Gastrocnemius medialis (tissue), 4 donors: ENCODE data around the gene PTGDS. TPM values are rescaled to one million over a fixed set of nuclear protein-coding genes. Genes with fewer than 3 reads are reported as not detected.

Source experiments
- ATAC-seq, 2 donors: fragments of 150-250 bp; one replicate each; pipeline ENCODE4 v1.9.1; 2016
- DNase-seq, 2 donors: peaks; one replicate each; pipeline ENCODE4 v3.0.0-alpha.2; 2019
- H3K27ac ChIP-seq, 4 donors: fragments of 200-600 bp; sonication (generic); 1 replicate in 1 of 4; 2 replicates in 3 of 4; pipeline ENCODE4 v1.5.1; 2016 to 2018; ENCODE audit warnings: mild to moderate bottlenecking in 2 of 4, moderate library complexity in 1 of 4
- H3K27me3 ChIP-seq, 3 donors: fragments of 200-600 bp; sonication (generic) in 2 of 3; 1 replicate in 1 of 3; 2 replicates in 2 of 3; pipeline versions ENCODE4 v1.5.1 to v1.6.0; 2016 to 2019; ENCODE audit warnings: mild to moderate bottlenecking in 1 of 3, moderate library complexity in 1 of 3
- H3K36me3 ChIP-seq, 2 donors: fragments of 200-600 bp; sonication (generic) in 1 of 2; one replicate each; pipeline ENCODE4 v1.5.1; 2017 to 2018
- H3K4me1 ChIP-seq, 2 donors: fragments of 200-600 bp; sonication (generic) in 1 of 2; one replicate each; pipeline ENCODE4 v1.5.1; 2016 to 2017; ENCODE audit warnings: mild to moderate bottlenecking in 2 of 2
- H3K4me3 ChIP-seq, 4 donors: fragments of 200-600 bp; sonication (generic) in 3 of 4; 1 replicate in 1 of 4; 2 replicates in 3 of 4; pipeline ENCODE4 v1.5.1; 2016 to 2019; ENCODE audit warnings: mild to moderate bottlenecking in 2 of 4
- H3K9me3 ChIP-seq, 3 donors: fragments of 200-600 bp; sonication (generic) in 2 of 3; 1 replicate in 1 of 3; 2 replicates in 2 of 3; pipeline ENCODE4 v1.5.1; 2016 to 2019
- POLR2A ChIP-seq, 2 donors: fragments of 450-650 bp; IDR thresholded peaks; one replicate each; pipeline ENCODE4 v1.6.1; 2017; ENCODE audit warnings: antibody characterized with exemption in 2 of 2, mild to moderate bottlenecking in 2 of 2, moderate library complexity in 2 of 2
- in situ Hi-C, 4 donors: fragments of 200-750 bp; cut with MboI; loops; one replicate each; pipeline versions ENCODE4 v1.15.0 to v1.8.0; 2017; ENCODE audit warnings: low sequenced_read_pairs in 4 of 4
- intact Hi-C: fragments of 100-400 bp; cut with DNase I; formaldehyde crosslinking; loops from one replicate; pipeline ENCODE4 v1.15.1; 2023; ENCODE audit warnings: low total_unique reads
- total RNA-seq, 4 donors: library from RNA; depleted of rRNA; stranded (reverse); fragments of >200 nt; gene quantifications; one replicate each; pipeline versions ENCODE4 v1.1.0 to v1.2.3, GENCODE V29; 2016
- TF ChIP-seq, protein P1 (sequence below), 5 experiments: fragments of 450-650 bp in 3 of 5; fragments of 200-600 bp in 2 of 5; sonication (generic) in 2 of 5; IDR thresholded peaks in 4 of 5; conservative IDR thresholded peaks in 1 of 5; 1 replicate in 4 of 5; 2 replicates in 1 of 5; pipeline ENCODE4 v1.5.1; 2016 to 2019; ENCODE audit warnings: antibody characterized with exemption in 5 of 5, mild to moderate bottlenecking in 3 of 5, moderate library complexity in 3 of 5

The PTGDS gene
- total RNA-seq, 4 donors from 2014 or later: 2.3 to 35.2 (median 27.0) TPM

DNA sequence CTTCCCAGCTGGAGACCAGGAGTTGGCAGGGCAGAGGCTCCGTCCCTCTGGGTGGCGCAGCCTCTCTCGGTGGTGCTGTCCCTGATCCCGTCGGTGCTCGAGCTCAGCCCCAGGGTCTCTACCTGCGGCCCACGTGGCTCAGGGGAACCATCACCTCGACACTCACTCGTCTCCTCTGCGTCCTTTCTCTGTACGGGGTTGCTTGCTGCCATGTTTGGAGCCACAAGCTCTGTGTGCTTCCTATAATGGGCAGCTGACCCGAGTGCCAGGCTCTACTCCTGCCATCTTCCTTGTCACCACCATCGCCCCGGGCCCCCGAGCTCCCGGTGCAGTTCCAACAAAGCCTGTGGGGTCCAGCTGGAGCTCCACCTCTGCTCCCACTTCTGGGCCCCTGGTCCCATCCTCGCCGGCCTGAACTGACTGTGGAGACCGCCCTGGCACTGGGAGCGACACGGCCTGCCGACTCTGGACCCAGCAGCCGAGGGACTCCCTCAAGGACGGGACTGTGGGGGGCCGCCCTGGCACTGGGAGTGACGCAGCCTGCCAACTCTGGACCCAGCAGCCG is 37.8 kb upstream of the PTGDS start:
- Histone ChIP-seq H3K27ac (peak overlapping the region; percentile 92 to 98 (median 96)), H3K4me3 (no peak overlapping the region), H3K36me3 (peaks cover 0 to 28% of the 10 kb centered on the region in 2 donors), H3K9me3 (no peaks in the 10 kb centered on the region), H3K27me3 (no peaks in the 10 kb centered on the region), H3K4me1 (peaks cover 23 to 41% of the 10 kb centered on the region in 2 donors)
- in situ Hi-C loops: loop anchor here in 1 of 4 donors (25.0 kb wide), 1 partner anchor 152 kb away; the partner anchor contains the start of genes CCDC183 and TMEM141
- intact Hi-C loops: no loop called here
- ATAC-seq (no peak), DNase-seq (no peak)
- TF ChIP-seq, protein P1, sequence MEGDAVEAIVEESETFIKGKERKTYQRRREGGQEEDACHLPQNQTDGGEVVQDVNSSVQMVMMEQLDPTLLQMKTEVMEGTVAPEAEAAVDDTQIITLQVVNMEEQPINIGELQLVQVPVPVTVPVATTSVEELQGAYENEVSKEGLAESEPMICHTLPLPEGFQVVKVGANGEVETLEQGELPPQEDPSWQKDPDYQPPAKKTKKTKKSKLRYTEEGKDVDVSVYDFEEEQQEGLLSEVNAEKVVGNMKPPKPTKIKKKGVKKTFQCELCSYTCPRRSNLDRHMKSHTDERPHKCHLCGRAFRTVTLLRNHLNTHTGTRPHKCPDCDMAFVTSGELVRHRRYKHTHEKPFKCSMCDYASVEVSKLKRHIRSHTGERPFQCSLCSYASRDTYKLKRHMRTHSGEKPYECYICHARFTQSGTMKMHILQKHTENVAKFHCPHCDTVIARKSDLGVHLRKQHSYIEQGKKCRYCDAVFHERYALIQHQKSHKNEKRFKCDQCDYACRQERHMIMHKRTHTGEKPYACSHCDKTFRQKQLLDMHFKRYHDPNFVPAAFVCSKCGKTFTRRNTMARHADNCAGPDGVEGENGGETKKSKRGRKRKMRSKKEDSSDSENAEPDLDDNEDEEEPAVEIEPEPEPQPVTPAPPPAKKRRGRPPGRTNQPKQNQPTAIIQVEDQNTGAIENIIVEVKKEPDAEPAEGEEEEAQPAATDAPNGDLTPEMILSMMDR (IDR thresholded peaks at IDR 0.05 in 4 of 5, conservative IDR thresholded peaks at IDR 0.05 in 1 of 5): no peak
- TF ChIP-seq POLR2A (IDR thresholded peaks at IDR 0.05): no peak

DNA sequence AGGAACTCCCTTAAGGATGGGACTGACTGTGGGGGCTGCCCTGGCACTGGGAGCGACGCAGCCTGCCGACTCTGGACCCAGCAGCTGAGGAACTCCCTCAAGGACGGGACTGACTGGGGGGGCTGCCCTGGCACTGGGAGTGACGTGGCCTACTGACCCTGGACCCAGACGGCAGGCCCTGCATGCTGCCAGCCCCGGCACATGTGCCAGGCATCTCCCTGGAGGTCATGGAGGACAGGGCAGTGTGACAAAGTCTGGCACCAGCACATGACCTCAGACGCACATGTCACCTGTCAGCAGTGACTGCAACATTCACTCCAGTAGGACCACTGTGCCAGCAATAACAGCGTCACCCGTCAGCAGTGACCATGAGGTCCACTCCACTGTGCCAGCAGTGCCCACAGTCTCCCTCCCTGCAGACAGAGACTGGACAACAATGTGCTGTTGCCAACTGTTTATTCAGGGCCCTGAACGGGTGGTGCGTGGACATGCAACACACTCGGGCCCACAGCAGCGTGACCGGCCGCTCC is 37.2 kb upstream of the PTGDS start:
- Histone ChIP-seq H3K9me3 (no peaks in the 10 kb centered on the region), H3K27me3 (no peaks in the 10 kb centered on the region), H3K4me3 (peak overlapping the region in 1 of 4 donors; percentile 95), H3K36me3 (peaks cover 0 to 28% of the 10 kb centered on the region in 2 donors), H3K4me1 (peaks cover 23 to 45% of the 10 kb centered on the region in 2 donors), H3K27ac (peak overlapping the region; percentile 92 to 98 (median 96))
- peak; percentile 85 to 89 for TF ChIP-seq POLR2A (IDR thresholded peaks at IDR 0.05)
- TF ChIP-seq, protein P1 (IDR thresholded peaks at IDR 0.05 in 4 of 5, conservative IDR thresholded peaks at IDR 0.05 in 1 of 5): no peak
- peak; percentile 88 to 98 for DNase-seq
- in situ Hi-C loops: loop anchor here in 2 of 4 donors (10.0 to 25.0 kb wide), 2 partner anchors 95 to 153 kb away; partner anchors contain the start of genes CCDC183 (in 1 of the 2), FUT7 (in 1 of the 2) and TMEM141 (in 1 of the 2)
- ATAC-seq: peak; percentile 77 to 79
- intact Hi-C loops: loop anchor here (1.0 to 5.0 kb wide), 3 partner anchors 12 to 253 kb away; partner anchors contain the start of genes AGPAT2 and TRAF2

DNA sequence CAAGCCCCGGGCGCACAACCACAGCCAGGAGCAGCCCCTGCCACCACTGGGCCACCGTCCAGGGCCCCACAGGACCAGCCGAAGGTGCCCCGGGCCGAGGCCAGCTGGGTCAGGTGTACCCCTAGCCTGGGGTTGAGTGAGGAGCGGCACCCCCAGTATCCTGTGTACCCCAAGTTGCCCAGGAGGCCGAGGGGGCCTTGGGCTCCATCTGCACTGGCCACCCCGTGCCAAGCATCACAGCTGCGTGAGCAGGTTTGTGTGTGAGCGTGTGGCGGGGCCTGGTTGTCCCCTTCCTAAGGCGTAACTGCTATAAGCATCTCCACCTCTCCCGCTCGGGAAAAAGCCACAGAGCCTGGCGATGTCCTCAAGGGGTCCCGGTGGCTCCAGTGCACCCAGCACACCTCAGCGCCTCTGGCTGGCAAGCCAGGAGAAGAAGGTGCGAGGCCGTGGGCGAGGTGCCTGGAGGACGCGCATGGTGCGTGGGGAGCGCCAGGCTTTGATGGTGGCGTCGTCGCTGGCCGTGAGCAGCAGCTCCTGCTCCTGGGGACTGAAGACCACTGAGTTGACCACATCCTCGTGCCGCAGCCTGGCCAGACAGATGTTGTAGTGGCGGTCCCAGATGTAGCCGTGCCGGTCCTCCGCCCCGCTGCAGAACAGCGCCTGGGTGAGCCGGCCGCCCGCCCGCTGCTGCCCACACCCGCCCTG is 36.6 kb upstream of the PTGDS start:
- no peaks in the 10 kb centered on the region for H3K9me3 ChIP-seq
- in situ Hi-C loops (loop anchor here in 2 of 4 donors (10.0 to 25.0 kb wide), 2 partner anchors 94 to 153 kb away; partner anchors contain the start of genes CCDC183 (in 1 of the 2), FUT7 (in 1 of the 2) and TMEM141 (in 1 of the 2)), intact Hi-C loops (loop anchor here (1.0 to 5.0 kb wide), 3 partner anchors 12 to 253 kb away; partner anchors contain the start of genes AGPAT2 and TRAF2)
- H3K27ac ChIP-seq: peak overlapping the region; percentile 92 to 97 (median 96)
- peaks cover 0 to 28% of the 10 kb centered on the region in 2 donors for H3K36me3 ChIP-seq
- TF ChIP-seq POLR2A (IDR thresholded peaks at IDR 0.05): no peak
- TF ChIP-seq, protein P1 (IDR thresholded peaks at IDR 0.05 in 4 of 5, conservative IDR thresholded peaks at IDR 0.05 in 1 of 5): no peak
- peak overlapping the region in 1 of 4 donors; percentile 95 for H3K4me3 ChIP-seq
- DNase-seq: no peak
- peaks cover 23 to 46% of the 10 kb centered on the region in 2 donors for H3K4me1 ChIP-seq
- no peaks in the 10 kb centered on the region for H3K27me3 ChIP-seq
- ATAC-seq: no peak

DNA sequence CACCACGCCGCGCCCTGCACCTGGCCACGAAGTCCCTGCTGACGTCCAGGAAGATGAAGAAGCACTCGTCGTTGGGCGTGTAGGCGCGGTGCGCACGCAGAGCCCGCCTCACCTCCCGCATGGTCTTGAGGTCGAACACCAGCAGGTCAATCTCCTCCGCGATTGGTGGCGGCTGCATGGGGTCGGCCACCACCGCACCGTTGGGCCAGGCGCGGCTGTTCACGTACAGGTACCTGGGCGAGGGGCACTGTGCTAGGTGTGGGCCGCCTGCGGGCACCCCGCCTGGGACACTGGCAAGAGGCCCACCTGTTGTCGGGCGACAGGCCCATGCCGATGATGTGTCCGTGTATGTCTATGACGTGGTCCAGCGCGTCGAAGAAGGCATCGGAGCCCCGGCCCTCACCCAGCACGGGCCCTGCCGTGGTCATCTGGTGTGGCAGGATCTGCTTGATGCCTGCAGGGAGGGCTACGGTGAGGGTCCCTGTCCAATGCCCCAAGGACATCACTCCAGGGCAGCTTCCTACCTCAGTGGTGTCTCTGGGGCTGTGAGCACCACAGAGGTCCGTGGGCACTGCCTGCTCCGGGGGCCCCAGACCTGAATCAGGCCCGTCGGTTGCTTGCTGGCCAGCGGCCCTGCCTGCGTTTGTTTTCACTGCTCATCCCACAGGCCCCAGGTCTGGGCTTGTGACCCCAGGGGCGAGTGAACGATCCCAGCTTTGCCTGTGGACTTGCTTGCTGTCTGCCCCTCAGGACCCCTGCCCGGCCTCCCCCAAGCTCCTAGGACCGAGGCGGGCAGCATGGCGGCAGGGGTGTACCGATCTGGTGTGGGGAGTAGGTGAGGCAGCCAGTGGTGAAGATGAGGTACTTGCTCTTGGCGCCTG is 35.8 kb upstream of the PTGDS start:
- intact Hi-C loops: loop anchor here (5.0 kb wide), 2 partner anchors 54 to 254 kb away; partner anchors contain the start of genes AGPAT2 and TRAF2
- Histone ChIP-seq H3K4me1 (peaks cover 23 to 46% of the 10 kb centered on the region in 2 donors), H3K36me3 (peaks cover 0 to 28% of the 10 kb centered on the region in 2 donors), H3K9me3 (no peaks in the 10 kb centered on the region), H3K4me3 (peak overlapping the region in 1 of 4 donors; percentile 95), H3K27ac (peak overlapping the region; percentile 92 to 97 (median 96)), H3K27me3 (no peaks in the 10 kb centered on the region)
- DNase-seq: no peak
- in situ Hi-C loops: loop anchor here in 2 of 4 donors (10.0 to 25.0 kb wide), 2 partner anchors 93 to 154 kb away; partner anchors contain the start of genes CCDC183 (in 1 of the 2), FUT7 (in 1 of the 2) and TMEM141 (in 1 of the 2)
- ATAC-seq: no peak
- no peak for TF ChIP-seq POLR2A (IDR thresholded peaks at IDR 0.05)
- TF ChIP-seq, protein P1 (IDR thresholded peaks at IDR 0.05 in 4 of 5, conservative IDR thresholded peaks at IDR 0.05 in 1 of 5): no peak
